Endothelial cell (in vitro differentiated cells): ENCODE data around the gene MYH7. TPM values are rescaled to one million over a fixed set of nuclear protein-coding genes. Genes with fewer than 3 reads are reported as not detected.
"Not testable (repeated sequence)": the region's sequence is repeated elsewhere in the genome, so short reads cannot be mapped to it uniquely, and the experiment has no call there.

Experiments
- DNase-seq: peaks from one replicate; pipeline ENCODE4 v3.0.0; 2021; ENCODE audit warnings: low spot score
- H3K27ac Mint-ChIP-seq: one replicate; pipeline ENCODE4 v1.8.0; 2021; ENCODE audit warnings: mixed read lengths, inconsistent platforms; ENCODE audit not compliant: unreplicated experiment
- H3K27me3 Mint-ChIP-seq: one replicate; pipeline ENCODE4 v1.8.0; 2021; ENCODE audit warnings: mild to moderate bottlenecking, moderate library complexity, mixed read lengths, inconsistent platforms; ENCODE audit not compliant: unreplicated experiment
- H3K36me3 Mint-ChIP-seq: one replicate; pipeline ENCODE4 v1.8.0; 2021; ENCODE audit warnings: mild to moderate bottlenecking, low read depth, mixed read lengths, inconsistent platforms; ENCODE audit not compliant: unreplicated experiment
- H3K4me1 Mint-ChIP-seq: one replicate; pipeline ENCODE4 v1.8.0; 2021; ENCODE audit warnings: mild to moderate bottlenecking, mixed read lengths, inconsistent platforms; ENCODE audit not compliant: unreplicated experiment
- H3K4me3 Mint-ChIP-seq: one replicate; pipeline ENCODE4 v1.8.0; 2021; ENCODE audit warnings: mild to moderate bottlenecking, mixed read lengths, inconsistent platforms; ENCODE audit not compliant: unreplicated experiment
- H3K9me3 Mint-ChIP-seq: one replicate; pipeline ENCODE4 v1.8.0; 2021; ENCODE audit warnings: mixed read lengths, inconsistent platforms; ENCODE audit not compliant: unreplicated experiment
- total RNA-seq: library from RNA; stranded (reverse); fragmentation: NEBNext Ultra II Directional; extraction: Animal tissue kit (Norgen Biotek cat#: 25700); gene quantifications from one replicate; pipeline ENCODE4 v1.2.1, GENCODE V29; 2021; ENCODE audit not compliant: unreplicated experiment
- TF ChIP-seq, protein P1 (sequence below): fragments of 200-600 bp; sonication (generic); IDR thresholded peaks from one replicate; pipeline ENCODE4 v1.5.0; 2021; ENCODE audit warnings: antibody characterized with exemption; ENCODE audit not compliant: unreplicated experiment

MYH7 gene
- total RNA-seq, 1 donor from 2014 or later: 0.18 TPM

DNA sequence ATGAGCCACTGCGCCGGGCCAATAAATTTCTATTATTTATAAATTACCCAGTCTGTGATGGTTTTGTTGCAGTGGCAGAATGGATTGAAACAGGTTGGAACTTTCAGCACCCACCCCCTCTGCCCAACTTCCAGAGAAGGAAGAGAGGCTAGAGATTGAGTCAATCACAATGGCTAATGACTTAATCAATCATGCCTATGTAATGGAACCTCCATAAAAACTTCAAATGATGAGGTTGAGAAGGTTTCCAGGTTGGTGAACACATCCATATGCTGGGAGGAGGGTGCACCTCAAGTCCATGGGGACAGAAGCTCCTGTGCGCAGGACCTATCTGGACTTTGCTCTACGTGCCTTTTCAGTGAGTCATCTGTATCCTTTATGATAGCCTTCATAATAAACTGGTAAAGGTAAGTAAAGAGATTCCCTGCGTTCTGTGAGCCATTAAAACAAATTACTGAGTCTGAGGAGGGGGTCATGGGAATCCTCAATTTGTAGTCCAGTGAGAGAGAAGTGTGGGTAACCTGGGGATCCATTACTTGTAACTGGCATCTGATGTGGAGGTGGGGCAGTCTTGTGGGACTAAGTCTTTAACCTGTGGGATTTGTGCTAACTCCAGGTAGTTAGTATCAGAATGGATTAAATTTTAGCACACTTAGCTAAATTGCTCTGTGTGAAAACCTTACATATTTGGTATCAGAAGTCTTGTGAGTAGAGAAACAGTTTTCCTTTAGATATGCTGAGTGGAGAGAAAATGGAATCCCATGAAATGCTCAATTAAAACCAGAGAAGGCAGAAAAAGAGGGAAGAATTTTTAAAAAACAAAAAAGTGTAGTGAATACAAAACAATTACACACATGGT is 22.4 kb upstream of the MYH7 start:
- no peak for DNase-seq
- Mint-ChIP-seq H3K9me3 (no peaks in the 10 kb centered on the region), H3K4me3 (no peak overlapping the region), H3K27me3 (no peaks in the 10 kb centered on the region), H3K36me3 (no peaks in the 10 kb centered on the region), H3K4me1 (peaks cover 18% of the 10 kb centered on the region), H3K27ac (no peak overlapping the region)
- TF ChIP-seq, protein P1, sequence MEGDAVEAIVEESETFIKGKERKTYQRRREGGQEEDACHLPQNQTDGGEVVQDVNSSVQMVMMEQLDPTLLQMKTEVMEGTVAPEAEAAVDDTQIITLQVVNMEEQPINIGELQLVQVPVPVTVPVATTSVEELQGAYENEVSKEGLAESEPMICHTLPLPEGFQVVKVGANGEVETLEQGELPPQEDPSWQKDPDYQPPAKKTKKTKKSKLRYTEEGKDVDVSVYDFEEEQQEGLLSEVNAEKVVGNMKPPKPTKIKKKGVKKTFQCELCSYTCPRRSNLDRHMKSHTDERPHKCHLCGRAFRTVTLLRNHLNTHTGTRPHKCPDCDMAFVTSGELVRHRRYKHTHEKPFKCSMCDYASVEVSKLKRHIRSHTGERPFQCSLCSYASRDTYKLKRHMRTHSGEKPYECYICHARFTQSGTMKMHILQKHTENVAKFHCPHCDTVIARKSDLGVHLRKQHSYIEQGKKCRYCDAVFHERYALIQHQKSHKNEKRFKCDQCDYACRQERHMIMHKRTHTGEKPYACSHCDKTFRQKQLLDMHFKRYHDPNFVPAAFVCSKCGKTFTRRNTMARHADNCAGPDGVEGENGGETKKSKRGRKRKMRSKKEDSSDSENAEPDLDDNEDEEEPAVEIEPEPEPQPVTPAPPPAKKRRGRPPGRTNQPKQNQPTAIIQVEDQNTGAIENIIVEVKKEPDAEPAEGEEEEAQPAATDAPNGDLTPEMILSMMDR: no peak

DNA sequence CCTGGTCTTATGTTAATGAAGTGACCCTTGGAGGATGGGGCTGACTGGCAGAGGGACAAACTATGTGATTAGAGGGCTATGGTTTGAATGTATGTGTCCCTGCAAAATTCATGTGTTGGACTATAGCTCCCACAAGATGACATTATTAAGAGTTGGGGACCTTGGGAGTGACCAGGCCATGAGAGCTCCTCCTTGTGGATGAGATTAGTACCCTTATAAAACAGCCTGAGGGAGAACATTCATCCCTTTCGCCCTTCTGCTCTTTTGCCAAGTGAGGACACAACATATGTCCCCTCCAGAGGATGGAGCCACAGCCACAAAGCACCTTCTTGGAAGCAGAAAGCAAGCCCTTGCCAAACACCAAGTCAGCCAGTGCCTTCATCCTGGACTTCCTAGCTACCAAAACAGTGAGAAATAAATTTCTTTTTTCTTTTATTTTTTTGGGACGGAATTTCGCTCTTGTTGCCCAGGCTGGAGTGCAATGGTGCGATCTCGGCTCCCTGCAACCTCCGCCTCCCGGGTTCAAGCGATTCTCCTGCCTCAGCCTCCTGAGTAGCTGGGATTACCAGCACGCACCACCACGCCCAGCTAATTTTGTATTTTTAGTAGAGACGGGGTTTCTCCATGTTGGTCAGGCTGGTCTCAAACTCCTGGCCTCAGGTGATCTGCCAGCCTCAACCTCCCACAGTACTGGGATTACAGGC is 21.6 kb upstream of the MYH7 start:
- not testable (repeated sequence) for H3K27me3 Mint-ChIP-seq, H3K27ac Mint-ChIP-seq, DNase-seq, H3K4me3 Mint-ChIP-seq, H3K9me3 Mint-ChIP-seq, H3K36me3 Mint-ChIP-seq
- H3K4me1 Mint-ChIP-seq: peaks cover 18% of the 10 kb centered on the region

DNA sequence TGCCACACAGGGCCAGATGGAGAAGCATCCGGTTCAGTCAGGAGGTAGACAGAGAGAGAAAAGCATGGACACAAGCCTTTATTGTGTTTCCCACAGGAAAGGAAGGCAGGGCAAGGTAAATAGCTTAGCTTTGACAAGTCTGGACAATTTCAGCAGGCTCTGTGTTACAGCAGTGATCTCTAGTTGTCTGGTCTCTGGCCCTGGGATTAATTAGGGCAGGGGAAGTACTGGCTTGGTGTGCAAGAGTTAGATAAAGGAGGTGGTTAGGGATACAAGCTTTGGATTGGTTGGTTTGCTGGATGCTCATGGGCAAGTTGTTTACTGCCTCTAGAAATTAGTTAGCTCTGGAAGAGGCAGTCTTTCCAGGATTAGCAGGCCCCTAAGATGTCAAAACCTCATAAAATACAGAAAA is 19.0 kb upstream of the MYH7 start:
- Mint-ChIP-seq H3K27ac (peak overlapping the region; percentile 83), H3K9me3 (no peaks in the 10 kb centered on the region), H3K36me3 (no peaks in the 10 kb centered on the region), H3K27me3 (no peaks in the 10 kb centered on the region), H3K4me1 (peaks cover 18% of the 10 kb centered on the region), H3K4me3 (no peak overlapping the region)
- peak; percentile 21 for DNase-seq
- TF ChIP-seq, protein P1: no peak

DNA sequence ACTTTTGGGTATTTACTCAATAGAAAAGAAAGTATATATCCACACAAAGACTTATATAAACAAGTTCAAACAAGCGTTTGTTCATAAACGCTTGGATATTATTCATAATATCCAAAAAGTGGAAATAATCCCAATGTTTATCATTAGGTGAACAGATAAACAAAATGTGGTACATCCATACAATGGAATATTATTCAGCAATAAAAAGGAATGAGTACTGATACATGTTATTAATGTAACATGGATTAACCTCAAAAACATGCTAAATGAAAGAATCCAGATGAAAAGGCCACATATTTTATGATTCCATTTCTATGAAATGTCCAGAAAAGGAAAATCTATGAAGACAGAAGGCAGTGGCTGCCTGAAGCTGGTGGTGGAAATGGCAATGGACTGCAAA is 16.8 kb upstream of the MYH7 start:
- Mint-ChIP-seq H3K36me3 (no peaks in the 10 kb centered on the region), H3K27ac (no peak overlapping the region), H3K4me3 (no peak overlapping the region), H3K9me3 (no peaks in the 10 kb centered on the region), H3K4me1 (peaks cover 18% of the 10 kb centered on the region), H3K27me3 (peaks cover 1% of the 10 kb centered on the region)
- no peak for DNase-seq
- TF ChIP-seq, protein P1: no peak

DNA sequence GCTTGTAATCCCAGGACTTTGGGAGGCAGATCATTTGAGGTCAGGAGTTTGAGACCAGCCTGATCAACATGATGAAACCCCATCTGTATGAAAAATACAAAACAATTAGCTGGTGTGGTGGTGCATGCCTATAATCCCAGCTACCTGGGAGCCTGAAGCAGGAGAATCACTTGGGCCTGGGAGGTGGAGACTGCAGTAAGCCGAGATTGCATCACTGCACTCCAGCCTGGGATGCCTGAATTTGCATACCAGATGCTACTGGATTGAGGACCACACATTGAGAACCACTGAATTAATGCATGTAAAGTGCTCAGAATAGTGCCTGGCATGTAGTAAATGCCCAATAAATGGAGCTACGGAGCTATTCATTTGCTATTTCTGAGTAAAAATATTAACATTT is 14.9 kb upstream of the MYH7 start:
- TF ChIP-seq, protein P1: no peak
- Mint-ChIP-seq H3K27me3 (peaks cover 1% of the 10 kb centered on the region), H3K27ac (no peak overlapping the region), H3K4me3 (no peak overlapping the region), H3K9me3 (no peaks in the 10 kb centered on the region), H3K4me1 (peaks cover 18% of the 10 kb centered on the region), H3K36me3 (no peaks in the 10 kb centered on the region)
- DNase-seq: no peak
